HepG2 (cell line): ENCODE measurements around the gene CC2D1B. TPM values are rescaled to one million over a fixed set of nuclear protein-coding genes. Genes with fewer than 3 reads are reported as not detected.

Experiments
- ATAC-seq: fragments of 200-7000 bp; cut with Tn5 transposase; 3 replicates; pipeline ENCODE4 v1.9.1; 2020; ENCODE audit warnings: mild to moderate bottlenecking, moderate library complexity
- BruUV-seq: library from RNA; stranded (reverse); fragments of 400-500 nt; replicated peaks from 2 replicates; lab custom pipeline; 2021; lab: Mats Ljungman, UMichigan
- CTCF ChIA-PET: fragments of 300-600 bp; formaldehyde crosslinking; extraction: SDS; loops from one replicate; lab custom pipeline; 2021; ENCODE audit warnings: low total read pairs, inconsistent platforms, low intra/inter-chr PET ratio; lab: Yijun Ruan, JAX
- POLR2A ChIA-PET: fragments of 350-600 bp; sonication (Branson Sonifier 250); formaldehyde crosslinking; loops from one replicate; lab custom pipeline; 2020; ENCODE audit warnings: antibody characterized with exemption, inconsistent platforms; lab: Yijun Ruan, JAX
- DNase-seq: peaks from one replicate; pipeline ENCODE4 v3.0.0-alpha.2; 2015; ENCODE audit warnings: low spot score
- FAIRE-seq: peaks from 3 replicates; lab custom pipeline; 2011; peaks lifted over from hg19 to GRCh38; lab: Jason Lieb, UNC
- H2AFZ ChIP-seq: one replicate; pipeline ENCODE4 v1.6.1; 2011; ENCODE audit warnings: low read length, inconsistent platforms
- H3K27ac ChIP-seq: fragments of 300-600 bp; 3 replicates; pipeline ENCODE4 v1.8.0; 2011; ENCODE audit warnings: mixed run types, mild to moderate bottlenecking, mixed read lengths, low read length, inconsistent platforms; ENCODE audit not compliant: insufficient read depth; ENCODE audit errors: extremely low read length
- H3K27me3 ChIP-seq, 2 experiments: fragments of 200-600 bp in 1 of 2; 2 replicates in 1 of 2; 3 replicates in 1 of 2; pipeline versions ENCODE4 v1.6.0 to v1.8.0; 2011; ENCODE audit warnings: low read length in 2 of 2, mild to moderate bottlenecking in 2 of 2, moderate library complexity in 2 of 2, inconsistent platforms in 1 of 2; ENCODE audit not compliant: insufficient read depth in 2 of 2, control insufficient read depth in 1 of 2
- H3K36me3 ChIP-seq, 2 experiments: fragments of 200-600 bp in 1 of 2; replicated peaks in 1 of 2; 2 replicates in 1 of 2; 3 replicates in 1 of 2; pipeline versions ENCODE4 v1.5.1 to v1.8.0; 2011; ENCODE audit warnings: low read length in 2 of 2, inconsistent platforms in 1 of 2; ENCODE audit not compliant: insufficient read depth in 2 of 2, control insufficient read depth in 1 of 2
- H3K4me1 ChIP-seq: 2 replicates; pipeline ENCODE4 v1.5.1; 2012; ENCODE audit warnings: low read length, inconsistent platforms; ENCODE audit not compliant: insufficient read depth
- H3K4me2 ChIP-seq: 2 replicates; pipeline ENCODE4 v1.6.0; 2011; ENCODE audit warnings: low read depth, low read length, inconsistent platforms
- H3K4me3 ChIP-seq, 3 experiments: fragments of 200-600 bp in 1 of 3; sonication (generic), shearing (Covaris generic) in 1 of 3; replicated peaks in 1 of 3; 2 replicates each; pipeline ENCODE4 v1.5.1; 2011 to 2016; ENCODE audit warnings: low read length in 3 of 3, inconsistent platforms in 2 of 3, low read depth in 2 of 3, mild to moderate bottlenecking in 2 of 3, control low read depth in 1 of 3, mixed read lengths in 1 of 3; ENCODE audit not compliant: insufficient read depth in 1 of 3
- H3K79me2 ChIP-seq: one replicate; pipeline ENCODE4 v1.6.1; 2011; ENCODE audit warnings: low read length, inconsistent platforms; ENCODE audit not compliant: insufficient read depth
- H3K9ac ChIP-seq: 2 replicates; pipeline ENCODE4 v1.6.0; 2011; ENCODE audit warnings: mild to moderate bottlenecking, low read depth, low read length, inconsistent platforms; ENCODE audit not compliant: insufficient read depth
- H3K9me3 ChIP-seq: 2 replicates; pipeline ENCODE4 v1.5.1; 2012; ENCODE audit warnings: mild to moderate bottlenecking, low read length
- H4K20me1 ChIP-seq: 2 replicates; pipeline ENCODE4 v1.6.0; 2011; ENCODE audit warnings: inconsistent platforms, mild to moderate bottlenecking, low read length, moderate library complexity; ENCODE audit not compliant: insufficient read depth
- FOXO4 ChIP-seq: sonication (generic); formaldehyde crosslinking; conservative IDR thresholded peaks from 2 replicates; pipeline ENCODE4 v1.8.1; 2023; ENCODE audit warnings: missing genetic modification reagents
- GPN1 ChIP-seq: sonication (generic); formaldehyde crosslinking; IDR thresholded peaks from 2 replicates; pipeline ENCODE4 v1.5.1; 2020; ENCODE audit warnings: missing genetic modification reagents, borderline replicate concordance
- KDM5A ChIP-seq: fragments of 200-600 bp; sonication (generic); IDR thresholded peaks from 2 replicates; pipeline ENCODE4 v1.7.0; 2018; ENCODE audit warnings: antibody characterized with exemption, mild to moderate bottlenecking, low read length, borderline replicate concordance
- MEIS1 ChIP-seq: sonication (generic); formaldehyde crosslinking; IDR thresholded peaks from 2 replicates; pipeline ENCODE4 v1.9.0; 2021; ENCODE audit warnings: mild to moderate bottlenecking, missing genetic modification reagents, moderate library complexity, borderline replicate concordance
- NFKBIZ ChIP-seq: IDR thresholded peaks from 2 replicates; pipeline ENCODE4 v1.6.1; 2018; ENCODE audit warnings: missing genetic modification reagents, missing compliant biosample characterization
- NRL ChIP-seq: sonication (generic); formaldehyde crosslinking; IDR thresholded peaks from 2 replicates; pipeline ENCODE4 v1.5.0; 2020; ENCODE audit warnings: missing genetic modification reagents, mild to moderate bottlenecking, moderate library complexity, borderline replicate concordance
- SUZ12 ChIP-seq: fragments of 150-350 bp; IDR thresholded peaks from 2 replicates; pipeline ENCODE4 v1.6.1; 2014; ENCODE audit warnings: low read depth, low read length
- TCF7 ChIP-seq: sonication (generic); IDR thresholded peaks from 2 replicates; pipeline ENCODE4 v1.6.1; 2016; ENCODE audit warnings: antibody characterized with exemption, low read depth
- TOPORS ChIP-seq: sonication (generic); formaldehyde crosslinking; IDR thresholded peaks from 2 replicates; pipeline ENCODE4 v1.8.0; 2023; ENCODE audit warnings: mild to moderate bottlenecking, missing genetic modification reagents
- ZBTB4 ChIP-seq: sonication (generic); formaldehyde crosslinking; IDR thresholded peaks from 2 replicates; pipeline ENCODE4 v1.4.0; 2020; ENCODE audit warnings: missing genetic modification reagents, mild to moderate bottlenecking, borderline replicate concordance
- ZBTB7B ChIP-seq: sonication (generic); formaldehyde crosslinking; IDR thresholded peaks from 2 replicates; pipeline ENCODE4 v1.4.0; 2020; ENCODE audit warnings: missing genetic modification reagents
- ZNF138 ChIP-seq: sonication (generic); formaldehyde crosslinking; IDR thresholded peaks from 2 replicates; pipeline ENCODE4 v1.5.0; 2020; ENCODE audit warnings: mild to moderate bottlenecking, low read depth, missing genetic modification reagents
- ZNF160 ChIP-seq: sonication (generic); formaldehyde crosslinking; IDR thresholded peaks from 2 replicates; pipeline ENCODE4 v1.8.0; 2022; ENCODE audit warnings: mild to moderate bottlenecking, inconsistent platforms, missing genetic modification reagents
- ZNF280D ChIP-seq: sonication (generic); formaldehyde crosslinking; IDR thresholded peaks from 2 replicates; pipeline ENCODE4 v1.5.1; 2020; ENCODE audit warnings: mild to moderate bottlenecking, missing genetic modification reagents
- ZSCAN12 ChIP-seq: sonication (generic); formaldehyde crosslinking; IDR thresholded peaks from 2 replicates; pipeline ENCODE4 v1.9.0; 2021; ENCODE audit warnings: mild to moderate bottlenecking, missing genetic modification reagents
- WGBS: methylation state at CpG from one replicate; pipeline ENCODE4 v1.1.6; 2017; ENCODE audit warnings: low lambda C conversion rate; 5-methylcytosine and 5-hydroxymethylcytosine counted together
- in situ Hi-C: cut with HindIII; loops from 2 replicates; pipeline ENCODE4 v1.10.0; 2017; ENCODE audit warnings: low pct_unique_long_range_greater_than_20kb; ENCODE audit not compliant: extremely low pct_ligation_motif_present
- intact Hi-C: fragments of 100-400 bp; cut with micrococcal nuclease; formaldehyde crosslinking; loops from one replicate; pipeline ENCODE4 v1.10.0; 2022; ENCODE audit not compliant: unreplicated experiment
- polyA plus RNA-seq, 8 experiments: library from polyadenylated mRNA; depleted of rRNA in 3 of 8; stranded (reverse) in 7 of 8; unstranded in 1 of 8; fragments of >200 nt; fragmentation: Illumina TruSeq in 4 of 8; extraction: Trizol in 4 of 8; gene quantifications; 2 replicates each; pipeline versions ENCODE4 v1.2.1 to v1.2.3, GENCODE V29; 2011 to 2016; ENCODE audit warnings: low read depth in 4 of 8, missing spikeins in 1 of 8, mixed read lengths in 1 of 8; ENCODE audit not compliant: insufficient read depth in 1 of 8
- total RNA-seq, 5 experiments: library from RNA; depleted of rRNA; stranded (reverse); fragments of >200 nt; fragmentation: Illumina TruSeq; extraction: Trizol; gene quantifications; 2 replicates each; pipeline ENCODE4 v1.2.3, GENCODE V29; 2016; ENCODE audit warnings: low read depth in 1 of 5

CC2D1B gene
- total and polyA plus RNA-seq, 2 of the 13 experiments (the other 11 are each of a cell fraction or from before 2014, with no cell fraction given) = 7.2 to 19.2 TPM

GRCh38 chr1:52366517-52366827 is 467 bp upstream of the CC2D1B start (continued):
- TF ChIP-seq FOXO4 (no peak), TOPORS (CRISPR knock-in tag) (0 out of 2 replicates have a peak, but pooled peaks have one; percentile 50), ZSCAN12 (CRISPR knock-in tag) (0 out of 2 replicates have a peak, but pooled peaks have one; percentile 11)

- Histone ChIP-seq H3K4me1 (peaks cover 45% of the 10 kb centered on the region), H3K36me3 (peaks cover 16 to 28% of the 10 kb centered on the region in 2 experiments; a peak in 4 of 5 replicates), H3K79me2 (peaks cover 14% of the 10 kb centered on the region), H3K27ac (peak overlapping the region; percentile 83), H3K4me2 (peak overlapping the region; percentile 99), H4K20me1 (no peaks in the 10 kb centered on the region), H3K9me3 (no peaks in the 10 kb centered on the region), H3K4me3 (peak overlapping the region; percentile 98 to 100 (median 99)), H3K27me3 (no peaks in the 10 kb centered on the region; a peak in 1 of 5 replicates), H3K9ac (peak overlapping the region; percentile 99), H2AFZ (peak overlapping the region; percentile 69)
- no peak for FAIRE-seq
- DNase-seq = no peak
- in situ Hi-C loops (no loop called here), intact Hi-C loops (no loop called here)
- peak; percentile 1; the same call in 1 of the 3 replicates for ATAC-seq
- POLR2A ChIA-PET = interaction anchor here (1.0 to 3.0 kb wide), 5 partner anchors 13 to 285 kb away, joined by 3 to 22 read pairs (median 3); partner anchors contain the start of genes ORC1 and PRPF38A
- TSS peak; percentile 61 for BruUV-seq
- WGBS = 6% methylated on average over 19 of the region's 22 CpGs
- CTCF ChIA-PET = no interaction called here
- no peak for TF ChIP-seq TCF7
- no peak for TF ChIP-seq ZNF138 (CRISPR knock-in tag)
- TF ChIP-seq NFKBIZ = no peak
- no peak for TF ChIP-seq GPN1 (CRISPR knock-in tag)
- TF ChIP-seq ZNF160 (CRISPR knock-in tag) = no peak
- TF ChIP-seq SUZ12 = no peak
- no peak for TF ChIP-seq MEIS1 (CRISPR knock-in tag)
- TF ChIP-seq ZBTB4 = peak; percentile 40; the same call in 1 of the 2 replicates
- TF ChIP-seq KDM5A = no peak
- TF ChIP-seq ZBTB7B (CRISPR knock-in tag) = no peak
- 0 out of 2 replicates have a peak, but pooled peaks have one; percentile 7 for TF ChIP-seq NRL (CRISPR knock-in tag)
- TF ChIP-seq ZNF280D = no peak
Measured at GRCh38 chr1:52365071-52365745, 797 bp downstream of the CC2D1B start.
